ENCODE measurements around the gene IFT25. TPM values are rescaled to one million over a fixed set of nuclear protein-coding genes. Genes with fewer than 3 reads are reported as not detected.

Gene IFT25
- total and polyA plus RNA-seq, 2 of the 13 experiments (the other 11 are each of a cell fraction or from before 2014, with no cell fraction given), result 19.7 to 48.0 TPM

- no peak overlapping the region for H3K4me2 ChIP-seq (ENCODE audit: low read depth, low read length)
- 0 out of 2 replicates have a peak, but pooled peaks cover 4% of the 10 kb centered on the region for H4K20me1 ChIP-seq (ENCODE audit: insufficient read depth, low read length)
- no TSS peak for BruUV-seq (replicated peaks)
- FAIRE-seq (no peak), ATAC-seq (no peak), DNase-seq (ENCODE audit: low spot score) (no peak)
- no peak overlapping the region for H3K9ac ChIP-seq (ENCODE audit: insufficient read depth, low read depth, low read length)
- H3K4me3 ChIP-seq (replicated peaks in 1 of 3; ENCODE audit: insufficient read depth in 1 of 3, low read depth in 2 of 3, low read length in 3 of 3), result no peak overlapping the region
- H3K36me3 ChIP-seq (replicated peaks in 1 of 2; ENCODE audit: control insufficient read depth in 1 of 2, insufficient read depth in 2 of 2, low read length in 2 of 2), result peaks cover 11 to 48% of the 10 kb centered on the region in 2 experiments
- H2AFZ ChIP-seq (ENCODE audit: low read length), result no peak overlapping the region
- WGBS (ENCODE audit: low lambda C conversion rate), result 84% methylated on average over 5 of the region's 5 CpGs
- H3K9me3 ChIP-seq (ENCODE audit: low read length), result no peaks in the 10 kb centered on the region
- no peak overlapping the region for H3K27ac ChIP-seq (ENCODE audit: extremely low read length, insufficient read depth, low read length)
- H3K27me3 ChIP-seq (ENCODE audit: control insufficient read depth in 1 of 2, insufficient read depth in 2 of 2, low read length in 2 of 2), result no peaks in the 10 kb centered on the region; a peak in 1 of 5 replicates
- ChIA-PET CTCF (ENCODE audit: low intra/inter-chr PET ratio, low total read pairs) (interaction anchor here (1.9 kb wide), 1 partner anchor 73 kb away, joined by 7 read pairs; no protein-coding TSS in a partner anchor), POLR2A (no interaction called here)
- intact Hi-C loops (cut with micrococcal nuclease; ENCODE audit: unreplicated experiment) (no loop called here), in situ Hi-C loops (cut with HindIII; ENCODE audit: extremely low pct_ligation_motif_present, low pct_unique_long_range_greater_than_20kb) (no loop called here)
- 0 out of 2 replicates have a peak, but pooled peaks have one; percentile 41 for TF ChIP-seq ZBTB33 (CRISPR knock-in tag; IDR thresholded peaks at IDR 0.05)
- no peak for TF ChIP-seq ZSCAN30 (CRISPR knock-in tag; IDR thresholded peaks at IDR 0.05)
- peaks cover 37% of the 10 kb centered on the region for H3K79me2 ChIP-seq (ENCODE audit: insufficient read depth, low read length)
- peaks cover 57% of the 10 kb centered on the region for H3K4me1 ChIP-seq (ENCODE audit: insufficient read depth, low read length)
These were observed 6.2 kb upstream of the IFT25 start for GRCh38 chr1:53951697-53952096.

GRCh38 chr1:53949023-53949990, 3.8 kb upstream of the IFT25 start:
- Histone ChIP-seq H2AFZ (ENCODE audit: low read length) (no peak overlapping the region), H3K4me2 (ENCODE audit: low read depth, low read length) (no peak overlapping the region), H4K20me1 (ENCODE audit: insufficient read depth, low read length) (0 out of 2 replicates have a peak, but pooled peaks cover 4% of the 10 kb centered on the region), H3K27me3 (ENCODE audit: control insufficient read depth in 1 of 2, insufficient read depth in 2 of 2, low read length in 2 of 2) (no peaks in the 10 kb centered on the region; a peak in 1 of 5 replicates), H3K9ac (ENCODE audit: insufficient read depth, low read depth, low read length) (no peak overlapping the region), H3K79me2 (ENCODE audit: insufficient read depth, low read length) (peaks cover 47% of the 10 kb centered on the region), H3K4me1 (ENCODE audit: insufficient read depth, low read length) (peaks cover 52% of the 10 kb centered on the region), H3K9me3 (ENCODE audit: low read length) (no peaks in the 10 kb centered on the region), H3K4me3 (replicated peaks in 1 of 3; ENCODE audit: insufficient read depth in 1 of 3, low read depth in 2 of 3, low read length in 3 of 3) (no peak overlapping the region), H3K27ac (ENCODE audit: extremely low read length, insufficient read depth, low read length) (no peak overlapping the region), H3K36me3 (replicated peaks in 1 of 2; ENCODE audit: control insufficient read depth in 1 of 2, insufficient read depth in 2 of 2, low read length in 2 of 2) (peaks cover 11 to 36% of the 10 kb centered on the region in 2 experiments)
- POLR2A ChIA-PET, result interaction anchor here (1.1 to 1.7 kb wide), 2 partner anchors 10 to 89 kb away, joined by 3 to 4 read pairs; no protein-coding TSS in a partner anchor
- in situ Hi-C loops (cut with HindIII; ENCODE audit: extremely low pct_ligation_motif_present, low pct_unique_long_range_greater_than_20kb), result no loop called here
- DNase-seq (ENCODE audit: low spot score) (peak; percentile 65), ATAC-seq (no peak), FAIRE-seq (peak; percentile 37)
- WGBS (ENCODE audit: low lambda C conversion rate), result 96% methylated on average over 4 of the region's 4 CpGs
- BruUV-seq (replicated peaks), result no TSS peak
- intact Hi-C loops (cut with micrococcal nuclease; ENCODE audit: unreplicated experiment), result loop anchor here (1.0 to 5.0 kb wide), 3 partner anchors 57 to 88 kb away; partner anchors contain the start of gene DIO1
- CTCF ChIA-PET (ENCODE audit: low intra/inter-chr PET ratio, low total read pairs), result interaction anchor here (0.7 to 4.2 kb wide), 5 partner anchors 10 to 133 kb away, joined by 3 to 53 read pairs (median 6); no protein-coding TSS in a partner anchor
- TF ChIP-seq HMG20B (CRISPR knock-in tag; conservative IDR thresholded peaks at IDR 0.05) (no peak), ELF1 (CRISPR knock-in tag; IDR thresholded peaks at IDR 0.05) (no peak), SMC3 (IDR thresholded peaks at IDR 0.05; ENCODE audit: low read length) (peak; percentile 91), MED8 (CRISPR knock-in tag; IDR thresholded peaks at IDR 0.05; ENCODE audit: insufficient replicate concordance) (peak; percentile 33), ARID2 (CRISPR knock-in tag; IDR thresholded peaks at IDR 0.05; ENCODE audit: borderline replicate concordance) (no peak), PCBP2 (optimal IDR thresholded peaks at IDR 0.05; ENCODE audit: low read depth, low read length, poor library complexity, severe bottlenecking) (no peak)
- TF ChIP-seq, protein P1, sequence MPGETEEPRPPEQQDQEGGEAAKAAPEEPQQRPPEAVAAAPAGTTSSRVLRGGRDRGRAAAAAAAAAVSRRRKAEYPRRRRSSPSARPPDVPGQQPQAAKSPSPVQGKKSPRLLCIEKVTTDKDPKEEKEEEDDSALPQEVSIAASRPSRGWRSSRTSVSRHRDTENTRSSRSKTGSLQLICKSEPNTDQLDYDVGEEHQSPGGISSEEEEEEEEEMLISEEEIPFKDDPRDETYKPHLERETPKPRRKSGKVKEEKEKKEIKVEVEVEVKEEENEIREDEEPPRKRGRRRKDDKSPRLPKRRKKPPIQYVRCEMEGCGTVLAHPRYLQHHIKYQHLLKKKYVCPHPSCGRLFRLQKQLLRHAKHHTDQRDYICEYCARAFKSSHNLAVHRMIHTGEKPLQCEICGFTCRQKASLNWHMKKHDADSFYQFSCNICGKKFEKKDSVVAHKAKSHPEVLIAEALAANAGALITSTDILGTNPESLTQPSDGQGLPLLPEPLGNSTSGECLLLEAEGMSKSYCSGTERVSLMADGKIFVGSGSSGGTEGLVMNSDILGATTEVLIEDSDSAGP (CRISPR knock-in tag; IDR thresholded peaks at IDR 0.05; ENCODE audit: borderline replicate concordance), result no peak
- TF ChIP-seq, protein P2, sequence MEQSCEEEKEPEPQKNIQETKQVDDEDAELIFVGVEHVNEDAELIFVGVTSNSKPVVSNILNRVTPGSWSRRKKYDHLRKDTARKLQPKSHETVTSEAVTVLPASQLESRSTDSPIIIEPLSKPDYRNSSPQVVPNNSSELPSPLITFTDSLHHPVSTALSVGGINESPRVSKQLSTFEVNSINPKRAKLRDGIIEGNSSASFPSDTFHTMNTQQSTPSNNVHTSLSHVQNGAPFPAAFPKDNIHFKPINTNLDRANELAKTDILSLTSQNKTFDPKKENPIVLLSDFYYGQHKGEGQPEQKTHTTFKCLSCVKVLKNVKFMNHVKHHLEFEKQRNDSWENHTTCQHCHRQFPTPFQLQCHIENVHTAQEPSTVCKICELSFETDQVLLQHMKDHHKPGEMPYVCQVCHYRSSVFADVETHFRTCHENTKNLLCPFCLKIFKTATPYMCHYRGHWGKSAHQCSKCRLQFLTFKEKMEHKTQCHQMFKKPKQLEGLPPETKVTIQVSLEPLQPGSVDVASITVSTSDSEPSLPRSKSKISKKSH (CRISPR knock-in tag; IDR thresholded peaks at IDR 0.05; ENCODE audit: borderline replicate concordance), result no peak

All from HepG2 (cell line).